ENCODE data around the gene LPAR1.

- TF ChIP-seq, protein P1, sequence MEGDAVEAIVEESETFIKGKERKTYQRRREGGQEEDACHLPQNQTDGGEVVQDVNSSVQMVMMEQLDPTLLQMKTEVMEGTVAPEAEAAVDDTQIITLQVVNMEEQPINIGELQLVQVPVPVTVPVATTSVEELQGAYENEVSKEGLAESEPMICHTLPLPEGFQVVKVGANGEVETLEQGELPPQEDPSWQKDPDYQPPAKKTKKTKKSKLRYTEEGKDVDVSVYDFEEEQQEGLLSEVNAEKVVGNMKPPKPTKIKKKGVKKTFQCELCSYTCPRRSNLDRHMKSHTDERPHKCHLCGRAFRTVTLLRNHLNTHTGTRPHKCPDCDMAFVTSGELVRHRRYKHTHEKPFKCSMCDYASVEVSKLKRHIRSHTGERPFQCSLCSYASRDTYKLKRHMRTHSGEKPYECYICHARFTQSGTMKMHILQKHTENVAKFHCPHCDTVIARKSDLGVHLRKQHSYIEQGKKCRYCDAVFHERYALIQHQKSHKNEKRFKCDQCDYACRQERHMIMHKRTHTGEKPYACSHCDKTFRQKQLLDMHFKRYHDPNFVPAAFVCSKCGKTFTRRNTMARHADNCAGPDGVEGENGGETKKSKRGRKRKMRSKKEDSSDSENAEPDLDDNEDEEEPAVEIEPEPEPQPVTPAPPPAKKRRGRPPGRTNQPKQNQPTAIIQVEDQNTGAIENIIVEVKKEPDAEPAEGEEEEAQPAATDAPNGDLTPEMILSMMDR (conservative IDR thresholded peaks at IDR 0.05; ENCODE audit: low read length): no peak
- TF ChIP-seq EZH2phosphoT487 (IDR thresholded peaks at IDR 0.05; ENCODE audit: borderline replicate concordance): no peak
Observed at GRCh38 chr9:110900917-110901316, 137.4 kb downstream of the LPAR1 start.
